HG02852 (cell line): ENCODE data around the gene EVX2.

Experiments used
- ATAC-seq: cut with Tn5 transposase; IDR thresholded peaks from one replicate; pipeline ENCODE4 v1.9.1; 2021; ENCODE audit warnings: mild to moderate bottlenecking, moderate library complexity; ENCODE audit not compliant: unreplicated experiment

Gene EVX2

GRCh38 chr2:176084611-176085119, 903 bp upstream of the EVX2 start:
- ATAC-seq, result no peak

DNA sequence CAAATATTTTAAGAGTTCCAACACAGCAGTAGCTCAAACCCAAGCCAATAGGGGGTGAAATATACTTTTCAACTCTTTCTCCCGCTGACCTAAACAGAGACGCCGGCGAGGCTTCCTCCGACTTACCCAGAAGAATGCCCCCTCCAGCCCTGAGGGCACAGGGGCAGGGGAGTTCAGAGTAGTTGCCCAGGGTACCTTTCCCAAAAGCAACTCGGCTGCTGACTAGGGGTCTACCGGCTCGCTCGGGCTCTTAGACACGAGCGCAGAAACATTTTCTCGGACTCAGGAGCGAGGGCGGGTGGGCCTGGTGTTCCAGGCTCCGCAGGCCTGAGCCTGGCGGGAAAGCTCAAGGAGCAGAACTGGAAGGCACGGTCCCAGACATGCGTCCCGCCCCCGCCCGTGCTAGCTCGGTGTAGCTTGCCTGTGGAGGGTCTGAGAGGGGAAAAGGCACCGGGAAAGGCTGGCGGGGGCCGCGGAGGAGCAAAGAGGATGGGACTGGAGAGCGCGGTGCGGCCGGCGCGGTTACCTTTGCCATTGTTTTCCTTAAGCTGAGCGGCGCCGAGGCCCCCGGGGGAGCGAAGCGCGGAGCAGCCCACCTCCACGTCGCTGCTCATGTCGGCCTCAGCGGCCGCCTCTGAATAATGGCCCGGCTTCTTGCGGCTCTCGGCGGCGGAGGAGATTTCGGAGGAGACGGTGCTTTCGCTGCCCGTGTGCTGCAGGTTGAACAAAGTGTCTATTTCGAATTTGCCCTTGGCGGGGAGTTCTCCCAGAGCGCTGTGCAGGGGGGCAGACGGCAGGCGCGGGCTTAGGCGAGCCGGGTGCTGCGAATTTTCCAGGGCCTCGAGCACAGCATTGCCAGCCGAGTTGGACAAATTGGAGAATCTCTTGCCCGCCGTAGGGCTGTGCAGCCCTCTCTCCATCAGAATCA, 674 bp downstream of the EVX2 start:
- ATAC-seq, result no peak

DNA sequence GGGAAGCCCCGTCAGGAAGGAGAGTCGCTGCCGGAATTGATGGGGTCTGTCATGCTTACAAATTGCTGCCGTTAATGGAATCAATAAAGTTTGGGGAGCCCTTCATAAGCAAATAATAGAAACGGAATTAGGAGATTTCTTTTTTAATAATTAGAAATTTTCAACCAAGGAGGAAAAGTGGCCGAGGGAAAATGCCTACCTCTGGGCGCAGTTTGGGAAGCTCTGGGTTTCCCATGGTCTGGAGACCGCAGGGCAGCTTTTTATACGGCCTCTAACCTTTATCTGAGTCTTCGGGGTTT, 1.3 kb downstream of the EVX2 start:
- ATAC-seq, result no peak

GRCh38 chr2:176081837-176082524, 1.8 kb downstream of the EVX2 start:
- ATAC-seq, result no peak

- no peak for ATAC-seq
Observed at GRCh38 chr2:176081376-176081836, 2.4 kb downstream of the EVX2 start.

DNA sequence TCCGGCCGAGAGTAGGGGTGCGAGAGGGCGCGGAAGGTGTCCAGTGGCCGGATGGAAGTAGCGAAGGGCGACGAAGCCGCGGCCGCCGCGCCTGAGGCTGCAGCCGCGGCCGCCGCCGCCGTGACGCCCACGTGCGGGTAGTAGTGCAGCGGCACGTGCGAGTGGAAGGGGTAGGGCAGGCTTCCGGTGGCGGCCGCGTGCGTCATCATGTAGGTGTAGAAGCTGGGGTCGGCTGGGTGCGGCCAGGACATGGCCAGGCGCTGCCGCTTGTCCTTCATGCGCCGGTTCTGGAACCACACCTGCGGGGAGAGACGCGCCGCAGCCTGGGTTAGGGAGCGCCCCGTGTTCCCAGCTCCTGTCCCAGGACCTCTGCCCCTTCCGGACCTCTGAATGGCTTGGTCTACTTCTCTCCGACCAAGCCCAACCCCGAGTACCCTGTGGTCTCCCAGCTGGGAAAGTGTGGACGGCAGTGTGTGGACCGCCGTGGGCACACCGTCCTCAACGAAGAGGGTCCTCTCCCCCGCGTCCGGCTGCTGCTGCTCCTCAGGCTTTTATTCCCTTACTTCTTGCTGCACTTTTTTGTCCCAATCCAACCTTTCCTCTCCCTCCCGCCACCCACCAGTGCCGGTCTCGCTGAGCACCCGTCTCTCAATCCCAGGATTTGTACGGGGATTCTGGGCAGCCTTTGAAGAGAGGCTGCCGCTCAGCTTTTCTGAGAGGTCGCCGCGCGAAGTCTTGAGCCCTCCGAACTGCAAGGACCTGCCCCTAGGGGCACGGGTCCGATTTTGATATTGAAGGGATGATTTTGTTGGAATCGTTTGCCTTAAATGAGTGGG, 3.0 kb downstream of the EVX2 start:
- no peak for ATAC-seq

DNA sequence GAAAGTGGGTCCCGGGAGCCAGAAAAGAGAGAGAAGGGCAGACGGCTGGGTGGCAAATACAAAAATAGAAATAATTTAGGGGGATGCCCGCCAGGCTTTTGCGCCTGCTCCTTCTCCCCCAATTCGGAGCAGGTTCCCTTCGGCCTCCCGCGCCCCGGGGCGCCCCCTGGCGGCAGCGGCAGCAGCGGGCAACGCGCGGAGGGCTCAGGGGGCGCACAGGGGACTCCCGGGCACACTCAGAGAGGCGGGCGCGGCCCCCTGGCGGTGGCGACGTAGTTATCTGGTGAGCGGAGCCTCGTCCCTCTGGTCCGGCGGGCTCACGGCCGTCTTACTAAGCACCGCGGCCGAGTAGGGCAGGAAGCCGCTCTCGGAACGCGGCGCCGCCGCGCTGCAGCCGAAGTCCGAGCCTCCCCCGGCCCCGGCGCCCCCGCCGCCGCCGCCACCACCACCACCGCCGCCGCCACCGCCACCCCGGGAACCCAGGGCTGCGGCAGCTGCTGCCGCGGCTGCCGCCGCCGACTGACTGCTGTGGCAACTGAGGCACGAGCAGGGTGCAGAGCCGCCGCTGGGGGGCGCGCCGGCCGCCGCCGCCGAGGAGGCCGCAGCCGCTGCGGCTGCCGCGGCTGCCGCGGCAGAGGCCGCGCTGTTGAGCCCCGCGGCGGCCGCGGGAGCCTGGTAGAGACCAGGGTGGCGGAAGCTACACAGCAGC, 3.8 kb downstream of the EVX2 start:
- no peak for ATAC-seq

DNA sequence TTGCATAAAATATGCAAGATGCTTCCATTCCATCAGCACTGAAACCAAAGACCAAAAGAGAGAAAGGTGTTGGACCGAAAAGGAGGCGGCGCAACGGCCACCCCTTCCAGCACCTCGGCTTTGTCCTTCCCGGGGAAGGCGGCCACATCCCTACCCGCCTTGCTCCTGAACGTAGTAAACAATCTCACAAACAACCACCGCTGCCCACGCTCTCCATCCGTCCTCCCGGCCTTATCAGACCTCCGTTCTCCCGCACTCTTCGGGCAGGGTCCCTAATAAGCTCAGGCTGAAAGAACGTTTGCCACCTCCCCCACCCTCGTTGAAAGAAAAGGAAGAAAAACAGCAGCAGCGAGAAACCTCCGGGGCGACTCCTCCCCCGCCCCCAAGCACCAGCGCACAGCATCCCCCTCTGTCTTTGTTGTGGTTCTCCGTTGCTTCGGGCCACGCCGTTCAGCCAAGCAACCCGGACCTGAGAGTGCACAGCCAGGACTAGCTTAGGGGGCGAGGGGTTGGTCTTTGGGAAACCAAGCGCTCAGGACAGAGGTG, 4.4 kb downstream of the EVX2 start:
- no peak for ATAC-seq

- no peak for ATAC-seq
Observed at GRCh38 chr2:176078541-176079284, 5.0 kb downstream of the EVX2 start.

GRCh38 chr2:176076796-176077195, 7.0 kb downstream of the EVX2 start:
- no peak for ATAC-seq

- no peak for ATAC-seq
Observed at GRCh38 chr2:176076063-176076462, 7.7 kb downstream of the EVX2 start.

DNA sequence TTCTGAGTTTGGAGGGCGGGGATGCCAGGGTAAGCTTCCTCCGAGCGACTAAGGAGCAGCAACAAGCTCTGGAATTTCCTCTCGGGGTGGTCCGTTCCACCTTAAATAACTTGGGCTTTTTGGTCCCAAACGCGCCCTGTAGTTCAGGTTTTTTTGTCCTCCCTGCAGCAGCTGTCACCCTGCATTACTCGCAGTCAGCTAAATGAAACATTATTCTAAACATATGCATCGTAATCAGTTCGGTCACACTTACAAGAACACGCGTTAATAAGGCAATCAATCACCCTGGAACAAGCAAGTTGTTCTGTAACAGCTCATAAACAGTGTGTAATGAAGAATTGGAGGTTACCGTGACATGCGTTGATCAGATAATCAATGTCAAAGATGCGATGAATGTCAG, 8.3 kb downstream of the EVX2 start:
- no peak for ATAC-seq

GRCh38 chr2:176074919-176075425, 8.8 kb downstream of the EVX2 start:
- ATAC-seq, result no peak

DNA sequence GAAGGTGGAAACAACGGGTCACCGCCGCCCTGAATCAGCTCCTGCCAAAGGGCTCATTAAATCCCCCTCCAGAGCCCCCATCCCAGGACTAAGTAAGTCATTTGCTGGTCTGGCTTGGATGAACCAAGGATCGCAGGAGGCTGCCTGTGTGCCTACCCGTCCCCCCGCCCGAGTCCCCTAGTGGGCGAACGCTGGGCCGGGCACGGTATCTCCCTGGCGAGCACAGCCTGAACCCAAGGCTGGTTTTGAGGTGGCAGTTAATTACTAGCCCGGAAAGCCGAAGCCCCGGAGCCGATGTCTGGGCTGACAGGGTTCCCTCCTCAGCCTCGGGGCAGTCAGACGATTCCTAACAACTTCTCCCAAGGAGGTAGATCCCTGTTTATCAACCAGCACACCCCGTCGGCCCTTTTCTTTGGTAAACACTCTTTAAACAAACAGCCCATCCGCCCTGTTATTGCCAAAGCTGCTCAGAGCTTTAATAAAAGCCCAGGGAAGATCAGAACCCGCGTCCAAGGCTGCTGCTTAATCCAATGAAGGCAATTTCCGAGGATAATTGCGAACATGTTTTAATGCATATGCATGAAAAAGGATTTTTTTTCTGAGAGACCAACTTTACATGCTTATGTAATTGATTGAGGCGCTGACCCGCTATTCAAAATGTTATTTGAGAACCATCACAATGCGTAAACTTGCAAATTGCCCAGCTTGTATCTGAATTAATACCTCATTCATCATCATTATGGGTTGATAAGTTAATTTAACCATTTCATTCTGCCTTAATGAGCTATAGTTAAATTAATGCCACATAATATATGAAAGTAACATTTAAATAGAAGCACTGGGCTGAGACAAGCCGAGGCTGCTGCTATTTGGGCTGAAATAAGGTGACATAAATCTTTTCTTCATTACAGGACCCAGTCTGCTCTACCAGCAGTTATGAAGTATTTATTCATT, 10.5 kb downstream of the EVX2 start:
- ATAC-seq, result no peak

- no peak for ATAC-seq
Observed at GRCh38 chr2:176072292-176072669, 11.5 kb downstream of the EVX2 start.

DNA sequence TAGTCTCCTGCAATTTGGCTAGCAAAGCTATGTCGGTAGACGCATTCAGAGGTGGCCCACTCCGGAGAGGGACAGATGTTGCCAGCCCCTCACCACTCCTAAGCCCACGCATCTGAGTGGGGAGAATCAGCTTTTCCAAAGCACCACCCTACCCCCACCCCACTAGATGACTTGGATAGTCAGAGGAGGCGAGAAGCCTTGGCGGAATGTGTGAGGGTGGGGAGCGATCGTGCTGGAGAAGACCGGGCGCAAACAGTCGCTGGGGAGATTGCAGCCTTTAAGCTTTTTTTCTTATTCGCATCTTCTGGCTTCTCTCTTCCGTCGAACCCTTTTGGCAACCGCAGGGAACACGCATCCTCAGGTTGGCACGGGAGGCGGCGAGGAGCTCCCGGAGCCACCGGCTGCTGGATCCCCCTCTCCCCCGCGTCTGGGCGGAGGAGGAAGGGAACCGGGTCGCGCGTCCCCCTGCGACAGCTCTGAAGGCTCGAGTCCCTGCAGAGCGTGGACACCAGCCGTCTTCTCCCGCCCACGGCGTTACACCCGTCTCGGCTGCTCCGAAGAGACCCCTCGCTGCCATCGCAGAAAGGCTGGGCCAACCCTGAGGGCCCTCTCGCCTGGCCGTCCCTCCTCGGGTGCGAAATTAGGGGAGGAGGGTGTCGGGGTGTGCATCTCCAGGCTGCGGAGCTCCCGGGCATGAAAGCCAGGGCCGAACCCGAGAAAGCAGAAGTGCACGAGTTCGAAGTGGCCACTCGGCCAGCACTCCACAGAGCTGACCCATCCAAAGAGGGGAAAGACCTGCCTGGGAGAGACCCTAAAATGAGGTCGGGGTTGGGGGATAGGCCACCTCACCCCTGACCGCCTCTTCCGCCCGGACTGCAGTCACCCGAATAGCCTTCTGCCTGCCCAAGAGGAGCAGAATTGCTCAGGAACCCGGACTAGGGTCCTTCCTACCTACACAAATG, 12.2 kb downstream of the EVX2 start:
- no peak for ATAC-seq

DNA sequence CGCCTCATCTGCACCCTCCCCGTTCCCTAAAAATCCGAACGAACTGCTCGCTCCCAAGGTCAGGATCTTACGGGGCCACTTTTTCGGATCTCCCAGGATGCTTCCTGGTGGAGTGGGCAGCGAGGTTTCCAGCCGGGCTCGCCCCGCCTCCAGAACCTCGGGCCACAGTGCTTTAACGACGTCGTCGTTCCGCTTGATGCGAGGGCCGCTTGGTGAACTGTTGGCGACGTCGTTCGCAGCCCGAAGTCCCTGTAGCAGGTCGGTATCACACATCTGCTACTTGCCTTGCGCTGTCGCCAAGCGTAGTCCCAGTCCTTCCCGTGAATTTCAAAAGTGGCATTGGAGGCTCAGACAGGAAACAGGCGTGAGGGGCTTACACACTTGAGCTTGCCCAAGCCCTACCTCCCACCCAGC, 15.3 kb downstream of the EVX2 start:
- ATAC-seq, result no peak
